B cell (primary cell): ENCODE data around the gene SLC12A4. TPM values are rescaled to one million over a fixed set of nuclear protein-coding genes. Genes with fewer than 3 reads are reported as not detected.

Source experiments
- ATAC-seq: fragments of 200-7000 bp; cut with Tn5 transposase; one replicate; pipeline ENCODE4 v1.10.0; 2021; ENCODE audit warnings: low read depth, mild to moderate bottlenecking, moderate number of reproducible peaks, moderate library complexity
- CTCF ChIA-PET: fragments of 350-600 bp; sonication (Branson Sonifier 250); formaldehyde crosslinking; loops from one replicate; lab custom pipeline; 2021; ENCODE audit warnings: antibody characterized with exemption, inconsistent platforms; lab: Charles Lee
- POLR2A ChIA-PET: fragments of 350-600 bp; sonication (Branson Sonifier 250); formaldehyde crosslinking; loops from one replicate; lab custom pipeline; 2021; ENCODE audit warnings: antibody characterized with exemption; lab: Charles Lee
- DNase-seq: peaks from one replicate; pipeline ENCODE4 v3.0.0; 2013
- H2AFZ ChIP-seq: 2 replicates; pipeline ENCODE4 v1.6.1; 2012; ENCODE audit warnings: mild to moderate bottlenecking, low read depth, low read length; ENCODE audit not compliant: insufficient read depth, poor library complexity, severe bottlenecking
- H3K27ac ChIP-seq, 2 donors: 1 replicate in 1 of 2; 2 replicates in 1 of 2; pipeline ENCODE4 v1.5.1; 2012 to 2013; ENCODE audit warnings: low read length in 2 of 2, mild to moderate bottlenecking in 2 of 2, moderate library complexity in 1 of 2
- H3K27me3 ChIP-seq, 4 experiments: fragments of 200-600 bp in 1 of 4; sonication (generic) in 1 of 4; replicated peaks in 1 of 4; 1 replicate in 2 of 4; 2 replicates in 2 of 4; pipeline versions ENCODE4 v1.6.1 to v1.7.0; 2013 to 2016; ENCODE audit warnings: low read length in 3 of 4, mild to moderate bottlenecking in 2 of 4, mixed read lengths in 1 of 4, moderate library complexity in 1 of 4; ENCODE audit not compliant: insufficient read depth in 4 of 4, control insufficient read depth in 3 of 4; ENCODE audit errors: control extremely low read depth in 1 of 4
- H3K36me3 ChIP-seq, 2 experiments: replicated peaks in 1 of 2; 1 replicate in 1 of 2; 2 replicates in 1 of 2; pipeline versions ENCODE4 v1.6.1 to v1.7.1; 2013; ENCODE audit warnings: low read length in 1 of 2; ENCODE audit not compliant: insufficient read depth in 2 of 2, control insufficient read depth in 1 of 2; ENCODE audit errors: control extremely low read depth in 1 of 2, extremely low read depth in 1 of 2
- H3K4me1 ChIP-seq, 2 donors: fragments of 200-600 bp in 1 of 2; sonication (generic) in 1 of 2; 1 replicate in 1 of 2; 2 replicates in 1 of 2; pipeline versions ENCODE4 v1.5.1 to v1.6.1; 2013 to 2017; ENCODE audit warnings: low read length in 2 of 2; ENCODE audit not compliant: control insufficient read depth in 2 of 2, insufficient read depth in 2 of 2
- H3K4me2 ChIP-seq: replicated peaks from 2 replicates; pipeline ENCODE3; 2012; ENCODE audit warnings: mild to moderate bottlenecking, low read depth, low read length; ENCODE audit not compliant: poor library complexity, severe bottlenecking
- H3K4me3 ChIP-seq, 5 experiments: fragments of 200-600 bp in 1 of 5; sonication (generic) in 1 of 5; 1 replicate in 3 of 5; 2 replicates in 2 of 5; pipeline versions ENCODE4 v1.5.1 to v1.7.0; 2011 to 2016; ENCODE audit warnings: low read length in 4 of 5, mild to moderate bottlenecking in 4 of 5, low read depth in 2 of 5, control low read depth in 1 of 5, moderate library complexity in 1 of 5; ENCODE audit not compliant: insufficient read depth in 1 of 5; ENCODE audit errors: control extremely low read depth in 1 of 5, extremely low read depth in 1 of 5
- H3K79me2 ChIP-seq: fragments of 200-600 bp; sonication (generic); one replicate; pipeline ENCODE4 v1.6.0; 2016; ENCODE audit warnings: low read length; ENCODE audit not compliant: control insufficient read depth, insufficient read depth
- H3K9ac ChIP-seq: fragments of 200-600 bp; sonication (generic); 2 replicates; pipeline ENCODE4 v1.6.1; 2017; ENCODE audit warnings: mild to moderate bottlenecking, low read length, moderate library complexity
- H3K9me3 ChIP-seq, 3 donors: one replicate each; pipeline versions ENCODE4 v1.6.1 to v1.7.1; 2013; ENCODE audit warnings: low read length in 2 of 3; ENCODE audit not compliant: control insufficient read depth in 2 of 3, insufficient read depth in 1 of 3; ENCODE audit errors: control extremely low read depth in 1 of 3
- H4K20me1 ChIP-seq: 2 replicates; pipeline ENCODE4 v1.6.0; 2012; ENCODE audit warnings: mild to moderate bottlenecking, low read length; ENCODE audit not compliant: insufficient read depth, control insufficient read depth, poor library complexity, severe bottlenecking
- H3K27ac Mint-ChIP-seq: one replicate; pipeline ENCODE4 v1.8.0; 2021; ENCODE audit warnings: mixed read lengths
- H3K27me3 Mint-ChIP-seq: one replicate; pipeline ENCODE4 v1.8.0; 2021; ENCODE audit warnings: mixed read lengths
- H3K4me1 Mint-ChIP-seq: one replicate; pipeline ENCODE4 v1.8.0; 2021; ENCODE audit warnings: mixed read lengths
- H3K4me3 Mint-ChIP-seq: one replicate; pipeline ENCODE4 v1.8.0; 2021; ENCODE audit warnings: mixed read lengths
- H3K9me3 Mint-ChIP-seq: one replicate; pipeline ENCODE4 v1.8.0; 2022; ENCODE audit warnings: mixed read lengths; ENCODE audit not compliant: insufficient read depth
- CTCF ChIP-seq: fragments of 200-600 bp; IDR thresholded peaks from one replicate; pipeline ENCODE4 v1.8.0; 2022; ENCODE audit warnings: antibody characterized with exemption, mild to moderate bottlenecking
- EZH2 ChIP-seq: IDR thresholded peaks from 2 replicates; pipeline ENCODE4 v1.6.1; 2012; ENCODE audit warnings: borderline replicate concordance, low read depth, mild to moderate bottlenecking, moderate library complexity, low read length; ENCODE audit not compliant: insufficient read depth, poor library complexity, severe bottlenecking
- WGBS: methylation state at CpG from one replicate; pipeline ENCODE4 v1.1.5; 2013; ENCODE audit warnings: missing lambda C conversion rate; ENCODE audit not compliant: insufficient coverage; 5-methylcytosine and 5-hydroxymethylcytosine counted together
- intact Hi-C: fragments of 100-400 bp; cut with micrococcal nuclease; formaldehyde crosslinking; loops from one replicate; pipeline ENCODE4 v1.10.0; 2022
- polyA plus RNA-seq: library from polyadenylated mRNA; depleted of rRNA; stranded (reverse); fragments of >200 nt; gene quantifications from 2 replicates; pipeline ENCODE4 v1.2.3, GENCODE V29; 2012
- total RNA-seq, 2 donors: library from RNA; stranded (reverse); fragments of 120-200 nt in 1 of 2; gene quantifications; 1 replicate in 1 of 2; 2 replicates in 1 of 2; pipeline versions ENCODE4 v1.2.3 to v1.2.4, GENCODE V29; 2013 to 2022

Gene SLC12A4
- total and polyA plus RNA-seq, 2 donors (not counting 1 experiment from before 2014, with no cell fraction given) = 20.2 to 42.2 TPM

GRCh38 chr16:67967958-67968399, 458 bp downstream of the SLC12A4 start:
- ChIA-PET POLR2A (interaction anchor here (0.8 to 1.9 kb wide), 3 partner anchors 16 to 38 kb away, joined by 3 to 8 read pairs (median 5); partner anchors contain the start of gene PSMB10), CTCF (interaction anchor here (0.6 to 3.2 kb wide), 3 partner anchors 31 to 175 kb away, joined by 3 to 11 read pairs (median 9); partner anchors contain the start of gene PSMB10)
- Histone ChIP-seq H3K4me1 (peaks cover 10 to 19% of the 10 kb centered on the region in 2 donors), H3K9ac (peak overlapping the region; percentile 82), H2AFZ (peak overlapping the region; percentile 80), H3K4me2 (peak overlapping the region; percentile 100), H3K79me2 (peaks cover 19% of the 10 kb centered on the region), H4K20me1 (peaks cover 8% of the 10 kb centered on the region), H3K4me3 (peak overlapping the region; percentile 22 to 95 (median 80)), H3K9me3 (no peaks in the 10 kb centered on the region), H3K36me3 (peaks cover 0 to 3% of the 10 kb centered on the region in 2 experiments), H3K27me3 (no peaks in the 10 kb centered on the region), H3K27ac (peak overlapping the region in 1 of 2 donors; percentile 63)
- intact Hi-C loops = loop anchor here (1.0 to 10.0 kb wide), 4 partner anchors 25 to 257 kb away; no protein-coding TSS in a partner anchor
- Mint-ChIP-seq H3K4me3 (peak overlapping the region; percentile 88), H3K4me1 (peaks cover 20% of the 10 kb centered on the region), H3K9me3 (no peaks in the 10 kb centered on the region), H3K27me3 (no peaks in the 10 kb centered on the region), H3K27ac (peak overlapping the region; percentile 91)
- ATAC-seq = peak; percentile 7
- peak; percentile 58 for DNase-seq
- TF ChIP-seq EZH2 = no peak
- TF ChIP-seq CTCF = no peak
- WGBS = under 1% methylated on average over 45 of the region's 45 CpGs
